MM.1S (cell line): ENCODE data around the gene BLOC1S3.

Experiments used
- CTCF ChIP-seq: fragments of 300-600 bp; sonication (generic); IDR thresholded peaks from 2 replicates; pipeline ENCODE4 v1.5.1; 2016; ENCODE audit warnings: antibody characterized with exemption, low read length, mixed read lengths
- EZH2 ChIP-seq: fragments of 300-600 bp; sonication (generic); optimal IDR thresholded peaks from 2 replicates; pipeline ENCODE3; 2017; ENCODE audit warnings: low read depth, mild to moderate bottlenecking, antibody characterized with exemption, low read length, mixed read lengths
- EZH2phosphoT487 ChIP-seq: fragments of 300-600 bp; sonication (generic); IDR thresholded peaks from 2 replicates; pipeline ENCODE4 v1.6.1; 2018; ENCODE audit warnings: antibody characterized with exemption, low read length

GRCh38 chr19:45215391-45216191, 37.0 kb downstream of the BLOC1S3 start:
- no peak for TF ChIP-seq CTCF
- no peak for TF ChIP-seq EZH2
- no peak for TF ChIP-seq EZH2phosphoT487
